ENCODE measurements around the gene ATP6V0D1.

The ATP6V0D1 gene

DNA sequence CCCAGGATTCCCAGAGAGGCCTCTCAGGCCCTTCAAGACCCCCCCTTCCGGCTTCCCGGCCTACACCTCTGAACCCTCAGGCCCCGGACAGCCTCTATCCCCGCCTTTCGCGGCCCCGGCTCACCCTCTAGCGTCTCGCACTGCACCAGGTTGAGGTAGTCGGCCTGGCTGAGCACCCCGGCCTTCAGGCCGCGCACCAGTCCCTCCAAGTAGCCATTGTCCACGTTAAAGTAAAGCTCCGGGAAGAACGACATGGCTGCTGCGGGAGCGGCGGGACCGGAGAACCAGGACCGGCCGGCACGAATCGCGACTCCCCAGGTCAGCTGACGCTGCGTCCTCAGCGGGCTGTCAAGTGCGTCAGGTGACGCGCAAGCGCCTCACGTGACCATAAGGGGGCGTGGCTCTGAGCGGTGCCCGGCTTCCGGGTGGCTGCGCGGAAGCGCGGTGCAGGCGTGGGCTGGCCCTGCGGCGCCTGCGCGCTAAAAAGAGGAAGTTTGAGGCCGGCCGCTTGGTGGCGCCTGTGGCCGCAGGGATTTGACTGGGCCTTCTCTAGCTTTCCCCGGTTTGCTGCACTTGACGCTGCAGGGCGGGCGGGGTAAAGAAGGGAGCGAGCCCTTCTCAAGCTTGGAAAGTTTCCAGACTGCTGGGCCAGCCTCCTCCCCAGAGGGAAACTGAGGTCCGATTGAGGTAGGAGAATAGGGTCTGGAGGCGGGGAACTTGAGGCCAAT lies at the start of gene ATP6V0D1:
ATP6V0D1 (minus strand) TSS at position 325 of the 728 bp plus-strand sequence; CDS start at position 254, 71 bp downstream.
- TF ChIP-seq FOXM1 (IDR thresholded peaks at IDR 0.05; ENCODE audit: borderline replicate concordance, low read depth) (peak; percentile 47; the same call in 1 of the 2 replicates), YY1 (IDR thresholded peaks at IDR 0.05; ENCODE audit: low read depth) (peak; percentile 80), EP300 (IDR thresholded peaks at IDR 0.05; ENCODE audit: borderline replicate concordance) (peak; percentile 64; the same call in 1 of the 2 replicates), CEBPB (IDR thresholded peaks at IDR 0.05) (no peak), CREB1 (IDR thresholded peaks at IDR 0.05; ENCODE audit: low read depth) (peak; percentile 62; the same call in 1 of the 2 replicates), ZBTB7A (IDR thresholded peaks at IDR 0.05; ENCODE audit: low read depth) (no peak), TAF1 (IDR thresholded peaks at IDR 0.05; ENCODE audit: low read depth) (peak; percentile 89), TCF12 (IDR thresholded peaks at IDR 0.05; ENCODE audit: low read depth) (peak; percentile 66), RAD21 (IDR thresholded peaks at IDR 0.05; ENCODE audit: low read depth) (peak; percentile 57), NFIC (IDR thresholded peaks at IDR 0.05) (no peak; the same call in 1 of the 2 replicates), TEAD4 (IDR thresholded peaks at IDR 0.05) (0 out of 2 replicates have a peak, but pooled peaks have one; percentile 17), EGR1 (IDR thresholded peaks at IDR 0.05) (peak; percentile 82)
- TF ChIP-seq, protein P1, sequence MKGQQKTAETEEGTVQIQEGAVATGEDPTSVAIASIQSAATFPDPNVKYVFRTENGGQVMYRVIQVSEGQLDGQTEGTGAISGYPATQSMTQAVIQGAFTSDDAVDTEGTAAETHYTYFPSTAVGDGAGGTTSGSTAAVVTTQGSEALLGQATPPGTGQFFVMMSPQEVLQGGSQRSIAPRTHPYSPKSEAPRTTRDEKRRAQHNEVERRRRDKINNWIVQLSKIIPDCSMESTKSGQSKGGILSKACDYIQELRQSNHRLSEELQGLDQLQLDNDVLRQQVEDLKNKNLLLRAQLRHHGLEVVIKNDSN (IDR thresholded peaks at IDR 0.05) = peak; percentile 100
- TF ChIP-seq, protein P2, sequence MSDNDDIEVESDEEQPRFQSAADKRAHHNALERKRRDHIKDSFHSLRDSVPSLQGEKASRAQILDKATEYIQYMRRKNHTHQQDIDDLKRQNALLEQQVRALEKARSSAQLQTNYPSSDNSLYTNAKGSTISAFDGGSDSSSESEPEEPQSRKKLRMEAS (IDR thresholded peaks at IDR 0.05) = peak; percentile 85; the same call in 1 of the 2 replicates
- TF ChIP-seq, protein P3, sequence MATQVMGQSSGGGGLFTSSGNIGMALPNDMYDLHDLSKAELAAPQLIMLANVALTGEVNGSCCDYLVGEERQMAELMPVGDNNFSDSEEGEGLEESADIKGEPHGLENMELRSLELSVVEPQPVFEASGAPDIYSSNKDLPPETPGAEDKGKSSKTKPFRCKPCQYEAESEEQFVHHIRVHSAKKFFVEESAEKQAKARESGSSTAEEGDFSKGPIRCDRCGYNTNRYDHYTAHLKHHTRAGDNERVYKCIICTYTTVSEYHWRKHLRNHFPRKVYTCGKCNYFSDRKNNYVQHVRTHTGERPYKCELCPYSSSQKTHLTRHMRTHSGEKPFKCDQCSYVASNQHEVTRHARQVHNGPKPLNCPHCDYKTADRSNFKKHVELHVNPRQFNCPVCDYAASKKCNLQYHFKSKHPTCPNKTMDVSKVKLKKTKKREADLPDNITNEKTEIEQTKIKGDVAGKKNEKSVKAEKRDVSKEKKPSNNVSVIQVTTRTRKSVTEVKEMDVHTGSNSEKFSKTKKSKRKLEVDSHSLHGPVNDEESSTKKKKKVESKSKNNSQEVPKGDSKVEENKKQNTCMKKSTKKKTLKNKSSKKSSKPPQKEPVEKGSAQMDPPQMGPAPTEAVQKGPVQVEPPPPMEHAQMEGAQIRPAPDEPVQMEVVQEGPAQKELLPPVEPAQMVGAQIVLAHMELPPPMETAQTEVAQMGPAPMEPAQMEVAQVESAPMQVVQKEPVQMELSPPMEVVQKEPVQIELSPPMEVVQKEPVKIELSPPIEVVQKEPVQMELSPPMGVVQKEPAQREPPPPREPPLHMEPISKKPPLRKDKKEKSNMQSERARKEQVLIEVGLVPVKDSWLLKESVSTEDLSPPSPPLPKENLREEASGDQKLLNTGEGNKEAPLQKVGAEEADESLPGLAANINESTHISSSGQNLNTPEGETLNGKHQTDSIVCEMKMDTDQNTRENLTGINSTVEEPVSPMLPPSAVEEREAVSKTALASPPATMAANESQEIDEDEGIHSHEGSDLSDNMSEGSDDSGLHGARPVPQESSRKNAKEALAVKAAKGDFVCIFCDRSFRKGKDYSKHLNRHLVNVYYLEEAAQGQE (IDR thresholded peaks at IDR 0.05; ENCODE audit: low read depth) = no peak

DNA sequence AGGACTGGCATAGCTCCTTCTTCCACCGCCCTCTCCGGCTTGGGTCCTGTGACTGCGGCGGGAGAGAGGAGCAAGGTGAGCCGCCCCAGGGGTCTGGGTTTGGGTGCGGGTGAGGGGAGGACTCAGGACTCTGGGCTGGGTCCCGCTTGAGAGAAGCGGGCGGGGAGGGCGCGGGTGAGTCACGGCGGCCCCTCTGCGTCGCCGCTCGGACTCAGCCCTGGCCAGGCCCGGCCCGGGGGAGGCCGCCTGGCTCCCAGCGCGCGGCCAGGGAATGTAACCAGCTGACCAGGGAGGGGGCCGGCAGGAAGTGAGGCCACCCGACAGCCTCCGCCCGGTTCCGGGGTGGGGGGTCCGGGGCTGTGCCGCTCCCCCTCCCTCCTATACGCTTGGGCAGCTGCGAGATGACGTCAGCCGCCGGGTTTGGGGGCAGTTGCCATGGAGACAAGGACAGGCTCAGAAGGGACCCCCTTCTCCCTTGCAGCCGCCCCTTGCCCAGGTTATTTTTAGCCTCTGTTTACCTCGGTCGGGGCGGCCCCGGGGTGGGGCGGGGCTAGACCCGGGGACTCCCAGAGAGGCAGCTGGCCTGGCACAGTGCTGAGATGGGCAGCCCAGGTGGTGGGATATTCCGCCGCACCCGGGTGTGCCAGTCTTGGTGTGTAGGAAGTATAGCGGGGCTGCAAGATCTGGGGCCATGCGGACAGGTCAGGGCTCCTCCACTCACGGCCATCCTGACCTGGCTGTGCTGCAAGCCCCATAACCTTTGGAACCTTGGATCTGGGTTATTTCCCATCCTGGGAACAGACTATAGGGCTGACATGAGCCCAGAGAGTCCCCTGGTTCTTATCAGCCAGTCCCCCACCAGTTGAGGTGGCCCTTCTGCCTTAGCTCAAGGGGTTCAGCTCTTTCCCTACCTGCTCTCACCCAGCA lies 49.3 kb upstream of the ATP6V0D1 start:
- TF ChIP-seq RAD21 (IDR thresholded peaks at IDR 0.05; ENCODE audit: low read depth) (no peak), TCF12 (IDR thresholded peaks at IDR 0.05; ENCODE audit: low read depth) (no peak)

DNA sequence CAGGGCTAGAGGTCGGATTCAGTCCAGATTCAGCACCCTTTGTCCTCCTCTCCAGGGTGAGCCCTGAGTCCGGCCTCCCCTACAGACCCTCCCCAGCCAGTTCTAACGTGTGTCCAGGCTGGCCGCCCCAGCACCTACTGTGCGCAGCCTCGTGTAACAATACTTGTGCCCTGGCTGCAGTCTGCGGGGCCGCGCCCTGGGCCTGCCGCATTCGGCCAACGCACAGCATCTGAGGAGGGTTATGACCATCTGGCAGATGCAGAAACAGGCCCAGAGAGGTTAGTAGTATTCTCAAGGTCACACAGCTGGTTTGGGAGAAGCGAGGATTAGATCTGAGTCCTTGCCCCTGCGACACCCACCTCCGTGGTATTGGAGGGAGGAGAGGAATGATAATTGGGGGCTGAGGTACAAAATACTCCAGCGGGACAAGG lies 48.6 kb upstream of the ATP6V0D1 start:
- TF ChIP-seq TCF12 (IDR thresholded peaks at IDR 0.05; ENCODE audit: low read depth) (no peak), CREB1 (IDR thresholded peaks at IDR 0.05; ENCODE audit: low read depth) (no peak), EP300 (IDR thresholded peaks at IDR 0.05; ENCODE audit: borderline replicate concordance) (no peak), NFIC (IDR thresholded peaks at IDR 0.05) (no peak), YY1 (IDR thresholded peaks at IDR 0.05; ENCODE audit: low read depth) (no peak), EGR1 (IDR thresholded peaks at IDR 0.05) (no peak), RAD21 (IDR thresholded peaks at IDR 0.05; ENCODE audit: low read depth) (no peak), TAF1 (IDR thresholded peaks at IDR 0.05; ENCODE audit: low read depth) (no peak), FOXM1 (IDR thresholded peaks at IDR 0.05; ENCODE audit: borderline replicate concordance, low read depth) (no peak), ZBTB7A (IDR thresholded peaks at IDR 0.05; ENCODE audit: low read depth) (no peak)
- TF ChIP-seq, protein P1 (IDR thresholded peaks at IDR 0.05) = no peak
- TF ChIP-seq, protein P3 (IDR thresholded peaks at IDR 0.05; ENCODE audit: low read depth) = no peak
- TF ChIP-seq, protein P2 (IDR thresholded peaks at IDR 0.05) = no peak

DNA sequence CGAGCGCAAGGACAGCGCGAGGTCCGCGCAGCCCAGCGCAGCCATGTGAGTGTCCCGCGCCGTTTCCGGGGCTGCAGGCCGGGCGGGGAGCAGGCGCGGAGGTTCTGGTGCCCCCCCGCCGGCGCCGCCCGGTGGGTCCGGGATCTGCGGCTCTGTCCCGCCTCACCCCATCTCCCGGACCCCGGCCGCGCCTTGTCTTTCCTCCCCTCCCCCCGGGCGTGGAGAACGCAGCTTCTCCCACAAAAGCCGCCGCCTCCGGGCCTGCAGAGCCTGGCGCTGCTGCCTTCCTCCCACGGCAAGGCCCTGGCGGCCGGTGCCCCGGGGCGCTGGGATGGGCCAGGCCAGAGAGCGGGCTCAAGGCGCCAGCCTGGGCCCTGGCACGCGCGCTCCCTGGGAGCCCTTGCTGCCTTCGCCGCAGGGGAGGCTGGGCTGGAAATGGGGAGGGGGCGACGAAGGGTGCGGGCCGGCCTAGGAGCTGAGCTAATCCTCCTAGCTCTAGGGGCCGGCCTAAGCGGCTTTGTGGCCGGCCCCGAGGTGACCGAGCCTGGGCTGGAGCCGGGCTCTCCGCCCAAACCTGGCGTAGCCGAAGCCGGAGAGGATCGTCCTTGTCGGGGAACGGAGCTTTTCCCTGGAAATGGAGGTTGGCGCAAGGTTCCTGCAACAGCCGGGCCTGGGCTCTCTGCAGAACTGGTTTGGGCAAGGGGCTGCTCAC lies 48.1 kb upstream of the ATP6V0D1 start:
- TF ChIP-seq CEBPB (IDR thresholded peaks at IDR 0.05) (no peak), RAD21 (IDR thresholded peaks at IDR 0.05; ENCODE audit: low read depth) (no peak), ZBTB7A (IDR thresholded peaks at IDR 0.05; ENCODE audit: low read depth) (peak; percentile 73; the same call in 1 of the 2 replicates), CREB1 (IDR thresholded peaks at IDR 0.05; ENCODE audit: low read depth) (no peak), NFIC (IDR thresholded peaks at IDR 0.05) (no peak), EP300 (IDR thresholded peaks at IDR 0.05; ENCODE audit: borderline replicate concordance) (no peak; the same call in 1 of the 2 replicates), TAF1 (IDR thresholded peaks at IDR 0.05; ENCODE audit: low read depth) (no peak; the same call in 1 of the 2 replicates), TEAD4 (IDR thresholded peaks at IDR 0.05) (no peak), TCF12 (IDR thresholded peaks at IDR 0.05; ENCODE audit: low read depth) (no peak), YY1 (IDR thresholded peaks at IDR 0.05; ENCODE audit: low read depth) (no peak), FOXM1 (IDR thresholded peaks at IDR 0.05; ENCODE audit: borderline replicate concordance, low read depth) (no peak), EGR1 (IDR thresholded peaks at IDR 0.05) (no peak)
- TF ChIP-seq, protein P3 (IDR thresholded peaks at IDR 0.05; ENCODE audit: low read depth) = no peak
- TF ChIP-seq, protein P1 (IDR thresholded peaks at IDR 0.05) = no peak
- TF ChIP-seq, protein P2 (IDR thresholded peaks at IDR 0.05) = peak; percentile 12; the same call in 1 of the 2 replicates
